ENCODE results near the gene TMSB15A. TPM values are rescaled to one million over a fixed set of nuclear protein-coding genes. Genes with fewer than 3 reads are reported as not detected.

Gene TMSB15A
- total RNA-seq (2022; extraction: Qiagen RNA extraction; ENCODE audit: low read depth): 0.47 to 1.1 TPM (median 0.97 TPM) in 4 of 5 replicates, not detected in the other

GRCh38 chrX:102515975-102516941, at the start of gene TMSB15A:
Gene TMSB15A (minus strand): TSS chrX:102516739.

GRCh38 chrX:102471762-102472220, 44.7 kb downstream of the TMSB15A start, which contains the start of gene TCP11X2:
Gene TCP11X2 (minus strand): TSS chrX:102471812.

Other genes starting within 250 kb of the TMSB15A start
- gene NXF2B, start 76.7 kb downstream of the TMSB15A start, total RNA-seq (2022; extraction: Qiagen RNA extraction; ENCODE audit: low read depth): not detected in 5 replicates
- not detected in 5 replicates for gene TCP11X2, start 44.9 kb downstream of the TMSB15A start, total RNA-seq (2022; extraction: Qiagen RNA extraction; ENCODE audit: low read depth)
- gene ARMCX5, start 82.8 kb upstream of the TMSB15A start, total RNA-seq (2022; extraction: Qiagen RNA extraction; ENCODE audit: low read depth): 10.3 to 13.6 TPM (median 11.2 TPM) in 5 replicates
- 0.15 to 0.32 TPM (median 0.30 TPM) in 5 replicates for gene GPRASP1, start 134.7 kb upstream of the TMSB15A start, total RNA-seq (2022; extraction: Qiagen RNA extraction; ENCODE audit: low read depth)
- gene GPRASP2, start 195.7 kb upstream of the TMSB15A start, total RNA-seq (2022; extraction: Qiagen RNA extraction; ENCODE audit: low read depth): 3.6 to 7.9 TPM (median 6.1 TPM) in 5 replicates
- gene GPRASP3, start 204.0 kb upstream of the TMSB15A start, total RNA-seq (2022; extraction: Qiagen RNA extraction; ENCODE audit: low read depth): 2.0 to 4.6 TPM (median 3.5 TPM) in 5 replicates

Data from A549 treated with RU486 at 1 μM for 4 hours (cell line).